ENCODE measurements around the gene ANKLE1. TPM values are rescaled to one million over a fixed set of nuclear protein-coding genes. Genes with fewer than 3 reads are reported as not detected.

The ANKLE1 gene
- total RNA-seq, 1 experiment from 2014 or later, result 9.1 TPM

DNA sequence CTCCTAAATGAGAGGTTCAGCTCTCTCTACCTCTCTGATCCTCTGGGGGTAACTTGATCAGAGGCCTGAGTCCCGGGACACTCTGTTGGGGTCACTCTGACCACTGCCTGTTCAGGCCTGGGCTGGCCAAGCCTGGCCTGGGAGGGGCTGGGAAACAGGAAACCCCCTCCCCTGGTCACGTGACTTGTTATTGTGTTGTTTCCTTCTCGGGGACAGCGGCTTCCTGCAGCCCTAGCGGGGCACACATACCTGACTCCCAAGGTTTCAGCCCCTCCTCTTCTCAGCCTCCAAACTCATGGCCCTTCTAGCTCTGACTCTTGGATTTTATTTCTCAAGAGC, 17.1 kb upstream of the ANKLE1 start, which contains the start of gene USHBP1 (continued):
- TF ChIP-seq, protein P1, sequence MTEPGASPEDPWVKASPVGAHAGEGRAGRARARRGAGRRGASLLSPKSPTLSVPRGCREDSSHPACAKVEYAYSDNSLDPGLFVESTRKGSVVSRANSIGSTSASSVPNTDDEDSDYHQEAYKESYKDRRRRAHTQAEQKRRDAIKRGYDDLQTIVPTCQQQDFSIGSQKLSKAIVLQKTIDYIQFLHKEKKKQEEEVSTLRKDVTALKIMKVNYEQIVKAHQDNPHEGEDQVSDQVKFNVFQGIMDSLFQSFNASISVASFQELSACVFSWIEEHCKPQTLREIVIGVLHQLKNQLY (CRISPR knock-in tag; IDR thresholded peaks at IDR 0.05), result no peak
- TF ChIP-seq TEAD1 (CRISPR knock-in tag; IDR thresholded peaks at IDR 0.05), result no peak
- TF ChIP-seq, protein P2, sequence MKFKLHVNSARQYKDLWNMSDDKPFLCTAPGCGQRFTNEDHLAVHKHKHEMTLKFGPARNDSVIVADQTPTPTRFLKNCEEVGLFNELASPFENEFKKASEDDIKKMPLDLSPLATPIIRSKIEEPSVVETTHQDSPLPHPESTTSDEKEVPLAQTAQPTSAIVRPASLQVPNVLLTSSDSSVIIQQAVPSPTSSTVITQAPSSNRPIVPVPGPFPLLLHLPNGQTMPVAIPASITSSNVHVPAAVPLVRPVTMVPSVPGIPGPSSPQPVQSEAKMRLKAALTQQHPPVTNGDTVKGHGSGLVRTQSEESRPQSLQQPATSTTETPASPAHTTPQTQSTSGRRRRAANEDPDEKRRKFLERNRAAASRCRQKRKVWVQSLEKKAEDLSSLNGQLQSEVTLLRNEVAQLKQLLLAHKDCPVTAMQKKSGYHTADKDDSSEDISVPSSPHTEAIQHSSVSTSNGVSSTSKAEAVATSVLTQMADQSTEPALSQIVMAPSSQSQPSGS (CRISPR knock-in tag; IDR thresholded peaks at IDR 0.05; ENCODE audit: borderline replicate concordance, low read depth), result no peak
- TF ChIP-seq, protein P3, sequence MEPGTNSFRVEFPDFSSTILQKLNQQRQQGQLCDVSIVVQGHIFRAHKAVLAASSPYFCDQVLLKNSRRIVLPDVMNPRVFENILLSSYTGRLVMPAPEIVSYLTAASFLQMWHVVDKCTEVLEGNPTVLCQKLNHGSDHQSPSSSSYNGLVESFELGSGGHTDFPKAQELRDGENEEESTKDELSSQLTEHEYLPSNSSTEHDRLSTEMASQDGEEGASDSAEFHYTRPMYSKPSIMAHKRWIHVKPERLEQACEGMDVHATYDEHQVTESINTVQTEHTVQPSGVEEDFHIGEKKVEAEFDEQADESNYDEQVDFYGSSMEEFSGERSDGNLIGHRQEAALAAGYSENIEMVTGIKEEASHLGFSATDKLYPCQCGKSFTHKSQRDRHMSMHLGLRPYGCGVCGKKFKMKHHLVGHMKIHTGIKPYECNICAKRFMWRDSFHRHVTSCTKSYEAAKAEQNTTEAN (CRISPR knock-in tag; IDR thresholded peaks at IDR 0.05), result no peak
- TF ChIP-seq, protein P4, sequence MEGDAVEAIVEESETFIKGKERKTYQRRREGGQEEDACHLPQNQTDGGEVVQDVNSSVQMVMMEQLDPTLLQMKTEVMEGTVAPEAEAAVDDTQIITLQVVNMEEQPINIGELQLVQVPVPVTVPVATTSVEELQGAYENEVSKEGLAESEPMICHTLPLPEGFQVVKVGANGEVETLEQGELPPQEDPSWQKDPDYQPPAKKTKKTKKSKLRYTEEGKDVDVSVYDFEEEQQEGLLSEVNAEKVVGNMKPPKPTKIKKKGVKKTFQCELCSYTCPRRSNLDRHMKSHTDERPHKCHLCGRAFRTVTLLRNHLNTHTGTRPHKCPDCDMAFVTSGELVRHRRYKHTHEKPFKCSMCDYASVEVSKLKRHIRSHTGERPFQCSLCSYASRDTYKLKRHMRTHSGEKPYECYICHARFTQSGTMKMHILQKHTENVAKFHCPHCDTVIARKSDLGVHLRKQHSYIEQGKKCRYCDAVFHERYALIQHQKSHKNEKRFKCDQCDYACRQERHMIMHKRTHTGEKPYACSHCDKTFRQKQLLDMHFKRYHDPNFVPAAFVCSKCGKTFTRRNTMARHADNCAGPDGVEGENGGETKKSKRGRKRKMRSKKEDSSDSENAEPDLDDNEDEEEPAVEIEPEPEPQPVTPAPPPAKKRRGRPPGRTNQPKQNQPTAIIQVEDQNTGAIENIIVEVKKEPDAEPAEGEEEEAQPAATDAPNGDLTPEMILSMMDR (IDR thresholded peaks at IDR 0.05), result no peak
- no peak for TF ChIP-seq ZNF423 (CRISPR knock-in tag; IDR thresholded peaks at IDR 0.05)
- TF ChIP-seq, protein P5, sequence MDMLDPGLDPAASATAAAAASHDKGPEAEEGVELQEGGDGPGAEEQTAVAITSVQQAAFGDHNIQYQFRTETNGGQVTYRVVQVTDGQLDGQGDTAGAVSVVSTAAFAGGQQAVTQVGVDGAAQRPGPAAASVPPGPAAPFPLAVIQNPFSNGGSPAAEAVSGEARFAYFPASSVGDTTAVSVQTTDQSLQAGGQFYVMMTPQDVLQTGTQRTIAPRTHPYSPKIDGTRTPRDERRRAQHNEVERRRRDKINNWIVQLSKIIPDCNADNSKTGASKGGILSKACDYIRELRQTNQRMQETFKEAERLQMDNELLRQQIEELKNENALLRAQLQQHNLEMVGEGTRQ (CRISPR knock-in tag; IDR thresholded peaks at IDR 0.05), result peak; percentile 92
- no peak for TF ChIP-seq GABPB1 (CRISPR knock-in tag; IDR thresholded peaks at IDR 0.05)
- TF ChIP-seq, protein P6, sequence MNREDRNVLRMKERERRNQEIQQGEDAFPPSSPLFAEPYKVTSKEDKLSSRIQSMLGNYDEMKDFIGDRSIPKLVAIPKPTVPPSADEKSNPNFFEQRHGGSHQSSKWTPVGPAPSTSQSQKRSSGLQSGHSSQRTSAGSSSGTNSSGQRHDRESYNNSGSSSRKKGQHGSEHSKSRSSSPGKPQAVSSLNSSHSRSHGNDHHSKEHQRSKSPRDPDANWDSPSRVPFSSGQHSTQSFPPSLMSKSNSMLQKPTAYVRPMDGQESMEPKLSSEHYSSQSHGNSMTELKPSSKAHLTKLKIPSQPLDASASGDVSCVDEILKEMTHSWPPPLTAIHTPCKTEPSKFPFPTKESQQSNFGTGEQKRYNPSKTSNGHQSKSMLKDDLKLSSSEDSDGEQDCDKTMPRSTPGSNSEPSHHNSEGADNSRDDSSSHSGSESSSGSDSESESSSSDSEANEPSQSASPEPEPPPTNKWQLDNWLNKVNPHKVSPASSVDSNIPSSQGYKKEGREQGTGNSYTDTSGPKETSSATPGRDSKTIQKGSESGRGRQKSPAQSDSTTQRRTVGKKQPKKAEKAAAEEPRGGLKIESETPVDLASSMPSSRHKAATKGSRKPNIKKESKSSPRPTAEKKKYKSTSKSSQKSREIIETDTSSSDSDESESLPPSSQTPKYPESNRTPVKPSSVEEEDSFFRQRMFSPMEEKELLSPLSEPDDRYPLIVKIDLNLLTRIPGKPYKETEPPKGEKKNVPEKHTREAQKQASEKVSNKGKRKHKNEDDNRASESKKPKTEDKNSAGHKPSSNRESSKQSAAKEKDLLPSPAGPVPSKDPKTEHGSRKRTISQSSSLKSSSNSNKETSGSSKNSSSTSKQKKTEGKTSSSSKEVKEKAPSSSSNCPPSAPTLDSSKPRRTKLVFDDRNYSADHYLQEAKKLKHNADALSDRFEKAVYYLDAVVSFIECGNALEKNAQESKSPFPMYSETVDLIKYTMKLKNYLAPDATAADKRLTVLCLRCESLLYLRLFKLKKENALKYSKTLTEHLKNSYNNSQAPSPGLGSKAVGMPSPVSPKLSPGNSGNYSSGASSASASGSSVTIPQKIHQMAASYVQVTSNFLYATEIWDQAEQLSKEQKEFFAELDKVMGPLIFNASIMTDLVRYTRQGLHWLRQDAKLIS (CRISPR knock-in tag; IDR thresholded peaks at IDR 0.05; ENCODE audit: borderline replicate concordance), result no peak
- TF ChIP-seq SOX15 (CRISPR knock-in tag; IDR thresholded peaks at IDR 0.05), result no peak
- TF ChIP-seq GTF2I (CRISPR knock-in tag; conservative IDR thresholded peaks at IDR 0.05), result 0 out of 2 replicates have a peak, but pooled peaks have one; percentile 2
- no peak for TF ChIP-seq TCF7 (CRISPR knock-in tag; IDR thresholded peaks at IDR 0.05; ENCODE audit: low read depth)
- TF ChIP-seq, protein P7, sequence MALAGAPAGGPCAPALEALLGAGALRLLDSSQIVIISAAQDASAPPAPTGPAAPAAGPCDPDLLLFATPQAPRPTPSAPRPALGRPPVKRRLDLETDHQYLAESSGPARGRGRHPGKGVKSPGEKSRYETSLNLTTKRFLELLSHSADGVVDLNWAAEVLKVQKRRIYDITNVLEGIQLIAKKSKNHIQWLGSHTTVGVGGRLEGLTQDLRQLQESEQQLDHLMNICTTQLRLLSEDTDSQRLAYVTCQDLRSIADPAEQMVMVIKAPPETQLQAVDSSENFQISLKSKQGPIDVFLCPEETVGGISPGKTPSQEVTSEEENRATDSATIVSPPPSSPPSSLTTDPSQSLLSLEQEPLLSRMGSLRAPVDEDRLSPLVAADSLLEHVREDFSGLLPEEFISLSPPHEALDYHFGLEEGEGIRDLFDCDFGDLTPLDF (CRISPR knock-in tag; IDR thresholded peaks at IDR 0.05), result no peak

DNA sequence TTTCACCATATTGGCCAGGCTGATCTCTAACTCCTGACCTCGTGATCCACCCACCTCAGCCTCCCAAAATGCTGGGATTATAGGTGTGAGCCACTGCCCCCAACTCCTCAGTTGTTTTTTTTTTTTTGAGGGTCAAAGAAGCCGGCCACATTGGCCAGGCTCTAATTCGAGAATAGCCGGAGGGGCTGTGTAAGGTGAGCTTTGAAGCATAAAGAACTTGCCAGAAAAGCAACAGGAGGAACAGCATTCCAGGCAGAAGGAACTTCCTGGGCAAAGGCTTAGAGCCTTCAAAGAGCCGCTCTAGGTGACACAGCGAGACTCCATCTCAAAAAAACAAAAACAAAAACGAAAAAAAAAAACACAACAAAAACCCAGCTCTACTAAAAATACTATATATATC, 15.7 kb upstream of the ANKLE1 start:
- no peak for ATAC-seq
- TF ChIP-seq CREB1 (CRISPR knock-in tag; IDR thresholded peaks at IDR 0.05), result no peak
- ChIA-PET CTCF (interaction anchor here (1.2 to 3.0 kb wide), 6 partner anchors 16 to 230 kb away, joined by 4 to 9 read pairs (median 6); partner anchors contain the start of genes ANKLE1, MRPL34 and USE1), POLR2A (interaction anchor here (1.0 to 3.9 kb wide), 4 partner anchors 18 to 67 kb away, joined by 3 to 11 read pairs (median 6); no protein-coding TSS in a partner anchor)
- peaks cover 21% of the 10 kb centered on the region for H3K4me1 Mint-ChIP-seq
- no peak for DNase-seq (ENCODE audit: low spot score)
- no peak overlapping the region for H3K27ac Mint-ChIP-seq
- no peaks in the 10 kb centered on the region; the same call in 1 of the 2 replicates for H3K9me3 Mint-ChIP-seq
- H3K36me3 Mint-ChIP-seq, result peaks cover 11% of the 10 kb centered on the region
- no peak overlapping the region for H3K4me3 Mint-ChIP-seq
- H3K27me3 Mint-ChIP-seq (ENCODE audit: low read depth), result no peaks in the 10 kb centered on the region

Measured in WTC11 (cell line).